Suprapubic skin (tissue), 4 donors: ENCODE data around the gene TBKBP1. TPM values are rescaled to one million over a fixed set of nuclear protein-coding genes. Genes with fewer than 3 reads are reported as not detected.

Source experiments
- DNase-seq, 2 donors: peaks; one replicate each; pipeline ENCODE4 v3.0.0-alpha.2; 2019; ENCODE audit warnings: low spot score in 2 of 2
- H3K27ac ChIP-seq: fragments of 200-600 bp; sonication (generic); one replicate; pipeline ENCODE4 v1.5.1; 2019
- H3K27me3 ChIP-seq: fragments of 200-600 bp; sonication (generic); one replicate; pipeline ENCODE4 v1.5.1; 2019
- H3K36me3 ChIP-seq: fragments of 200-600 bp; sonication (generic); one replicate; pipeline ENCODE4 v1.5.1; 2019
- H3K4me1 ChIP-seq: fragments of 200-600 bp; sonication (generic); one replicate; pipeline ENCODE4 v1.5.1; 2019
- H3K4me3 ChIP-seq: fragments of 200-600 bp; sonication (generic); one replicate; pipeline ENCODE4 v1.5.1; 2019; ENCODE audit warnings: mild to moderate bottlenecking
- H3K9me3 ChIP-seq: fragments of 200-600 bp; sonication (generic); one replicate; pipeline ENCODE4 v1.5.1; 2019
- CTCF ChIP-seq, 2 donors: fragments of 200-600 bp in 1 of 2; fragments of 450-650 bp in 1 of 2; sonication (generic) in 1 of 2; IDR thresholded peaks; one replicate each; pipeline ENCODE4 v1.5.1; 2016 to 2019; ENCODE audit warnings: antibody characterized with exemption in 2 of 2, mild to moderate bottlenecking in 1 of 2, moderate library complexity in 1 of 2
- EP300 ChIP-seq: sonication (generic); formaldehyde crosslinking; IDR thresholded peaks from one replicate; pipeline ENCODE4 v1.6.1; 2017; ENCODE audit warnings: antibody characterized with exemption
- POLR2A ChIP-seq, 2 donors: fragments of 450-650 bp; IDR thresholded peaks; one replicate each; pipeline ENCODE4 v1.6.1; 2017; ENCODE audit warnings: antibody characterized with exemption in 2 of 2, mild to moderate bottlenecking in 2 of 2, moderate library complexity in 2 of 2
- POLR2AphosphoS5 ChIP-seq, 3 donors: sonication (generic); formaldehyde crosslinking; IDR thresholded peaks; one replicate each; pipeline ENCODE4 v1.6.1; 2017; ENCODE audit warnings: antibody characterized with exemption in 3 of 3
- WGBS: methylation state at CpG from one replicate; pipeline ENCODE4 v1.1.5; 2018; 5-methylcytosine and 5-hydroxymethylcytosine counted together
- total RNA-seq, 4 donors: library from RNA; depleted of rRNA; stranded (reverse); fragments of >200 nt; gene quantifications; one replicate each; pipeline ENCODE4 v1.1.0, GENCODE V29; 2016

Gene TBKBP1
- total RNA-seq, 4 donors from 2014 or later = 4.9 to 10.5 (median 8.4) TPM

GRCh38 chr17:47717261-47717697 is 23.3 kb downstream of the TBKBP1 start:
- H3K27me3 ChIP-seq = peaks cover 63% of the 10 kb centered on the region
- no peak overlapping the region for H3K4me3 ChIP-seq
- H3K36me3 ChIP-seq = no peaks in the 10 kb centered on the region
- no peak overlapping the region for H3K27ac ChIP-seq
- no peak for DNase-seq
- 73% methylated on average over 2 of the region's 2 CpGs for WGBS
- peaks cover 14% of the 10 kb centered on the region for H3K4me1 ChIP-seq
- H3K9me3 ChIP-seq = no peaks in the 10 kb centered on the region
- TF ChIP-seq POLR2A (IDR thresholded peaks at IDR 0.05) = no peak
- no peak for TF ChIP-seq CTCF (IDR thresholded peaks at IDR 0.05)
- no peak for TF ChIP-seq POLR2AphosphoS5 (IDR thresholded peaks at IDR 0.05)
- TF ChIP-seq EP300 = no peak

GRCh38 chr17:47717979-47718621 is 24.1 kb downstream of the TBKBP1 start:
- H3K4me3 ChIP-seq = no peak overlapping the region
- H3K36me3 ChIP-seq = no peaks in the 10 kb centered on the region
- 22% methylated on average over 9 of the region's 9 CpGs for WGBS
- peaks cover 14% of the 10 kb centered on the region for H3K4me1 ChIP-seq
- no peak overlapping the region for H3K27ac ChIP-seq
- TF ChIP-seq CTCF (IDR thresholded peaks at IDR 0.05) (no peak), POLR2A (IDR thresholded peaks at IDR 0.05) (no peak), POLR2AphosphoS5 (IDR thresholded peaks at IDR 0.05) (no peak), EP300 (no peak)
- DNase-seq = no peak
- H3K27me3 ChIP-seq = peaks cover 70% of the 10 kb centered on the region
- no peaks in the 10 kb centered on the region for H3K9me3 ChIP-seq

- peaks cover 14% of the 10 kb centered on the region for H3K4me1 ChIP-seq
- TF ChIP-seq CTCF (IDR thresholded peaks at IDR 0.05) (no peak), POLR2A (IDR thresholded peaks at IDR 0.05) (no peak), EP300 (no peak), POLR2AphosphoS5 (IDR thresholded peaks at IDR 0.05) (no peak)
- 60% methylated on average over 8 of the region's 8 CpGs for WGBS
- no peak overlapping the region for H3K4me3 ChIP-seq
- H3K27me3 ChIP-seq = peaks cover 68% of the 10 kb centered on the region
- H3K9me3 ChIP-seq = no peaks in the 10 kb centered on the region
- H3K27ac ChIP-seq = no peak overlapping the region
- H3K36me3 ChIP-seq = no peaks in the 10 kb centered on the region
- no peak for DNase-seq
Observed at GRCh38 chr17:47718634-47719405, 24.9 kb downstream of the TBKBP1 start.

GRCh38 chr17:47719411-47720152 is 25.6 kb downstream of the TBKBP1 start:
- Histone ChIP-seq H3K27ac (no peak overlapping the region), H3K9me3 (no peaks in the 10 kb centered on the region), H3K4me1 (peaks cover 14% of the 10 kb centered on the region), H3K36me3 (no peaks in the 10 kb centered on the region), H3K27me3 (peaks cover 70% of the 10 kb centered on the region), H3K4me3 (no peak overlapping the region)
- TF ChIP-seq POLR2AphosphoS5 (IDR thresholded peaks at IDR 0.05) = no peak
- 76% methylated on average over 7 of the region's 9 CpGs for WGBS
- no peak for DNase-seq

- TF ChIP-seq CTCF (IDR thresholded peaks at IDR 0.05) (no peak), POLR2A (IDR thresholded peaks at IDR 0.05) (no peak), EP300 (no peak), POLR2AphosphoS5 (IDR thresholded peaks at IDR 0.05) (no peak)
- peaks cover 14% of the 10 kb centered on the region for H3K4me1 ChIP-seq
- no peak overlapping the region for H3K27ac ChIP-seq
- no peak overlapping the region for H3K4me3 ChIP-seq
- no peak for DNase-seq
- H3K36me3 ChIP-seq = no peaks in the 10 kb centered on the region
- H3K9me3 ChIP-seq = no peaks in the 10 kb centered on the region
- WGBS = 60% methylated on average over 11 of the region's 11 CpGs
- H3K27me3 ChIP-seq = peaks cover 70% of the 10 kb centered on the region
Observed at GRCh38 chr17:47720196-47720595, 26.2 kb downstream of the TBKBP1 start.
